ENCODE measurements around the gene MRPL10. TPM values are rescaled to one million over a fixed set of nuclear protein-coding genes. Genes with fewer than 3 reads are reported as not detected.

Gene MRPL10
- total RNA-seq, 6 experiments from 2014 or later: 39.4 to 48.0 (median 43.7) TPM

DNA sequence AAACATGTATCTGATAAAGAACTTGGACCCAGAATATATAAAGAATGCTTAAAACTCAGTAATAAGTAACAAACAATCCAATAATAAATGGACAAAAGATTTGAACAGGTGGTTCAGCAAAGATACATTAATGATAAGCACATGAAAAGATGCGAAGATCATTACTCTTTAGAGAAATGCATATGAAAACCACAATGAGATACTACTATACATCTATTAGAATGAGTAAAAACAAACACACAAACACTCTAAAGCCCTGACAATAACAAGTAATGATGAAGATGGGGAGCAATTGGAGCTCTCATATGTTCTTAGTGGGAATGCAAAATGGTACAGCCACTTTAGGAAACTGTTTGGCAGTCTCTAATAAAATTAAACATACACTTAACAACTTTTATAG is 38.9 kb downstream of the MRPL10 start:
- H3K36me3 Mint-ChIP-seq (ENCODE audit: low read depth): no peaks in the 10 kb centered on the region
- H3K9me3 Mint-ChIP-seq: no peaks in the 10 kb centered on the region
- TF ChIP-seq, protein P1, sequence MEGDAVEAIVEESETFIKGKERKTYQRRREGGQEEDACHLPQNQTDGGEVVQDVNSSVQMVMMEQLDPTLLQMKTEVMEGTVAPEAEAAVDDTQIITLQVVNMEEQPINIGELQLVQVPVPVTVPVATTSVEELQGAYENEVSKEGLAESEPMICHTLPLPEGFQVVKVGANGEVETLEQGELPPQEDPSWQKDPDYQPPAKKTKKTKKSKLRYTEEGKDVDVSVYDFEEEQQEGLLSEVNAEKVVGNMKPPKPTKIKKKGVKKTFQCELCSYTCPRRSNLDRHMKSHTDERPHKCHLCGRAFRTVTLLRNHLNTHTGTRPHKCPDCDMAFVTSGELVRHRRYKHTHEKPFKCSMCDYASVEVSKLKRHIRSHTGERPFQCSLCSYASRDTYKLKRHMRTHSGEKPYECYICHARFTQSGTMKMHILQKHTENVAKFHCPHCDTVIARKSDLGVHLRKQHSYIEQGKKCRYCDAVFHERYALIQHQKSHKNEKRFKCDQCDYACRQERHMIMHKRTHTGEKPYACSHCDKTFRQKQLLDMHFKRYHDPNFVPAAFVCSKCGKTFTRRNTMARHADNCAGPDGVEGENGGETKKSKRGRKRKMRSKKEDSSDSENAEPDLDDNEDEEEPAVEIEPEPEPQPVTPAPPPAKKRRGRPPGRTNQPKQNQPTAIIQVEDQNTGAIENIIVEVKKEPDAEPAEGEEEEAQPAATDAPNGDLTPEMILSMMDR (IDR thresholded peaks at IDR 0.05): no peak
- peaks cover 55% of the 10 kb centered on the region for H3K27me3 Mint-ChIP-seq (ENCODE audit: insufficient read depth)
- H3K4me1 Mint-ChIP-seq (ENCODE audit: low read depth): peaks cover 4% of the 10 kb centered on the region; the same call in 1 of the 2 replicates
- H3K27ac Mint-ChIP-seq: no peak overlapping the region
- H3K4me3 Mint-ChIP-seq: no peak overlapping the region
- no peak for DNase-seq

DNA sequence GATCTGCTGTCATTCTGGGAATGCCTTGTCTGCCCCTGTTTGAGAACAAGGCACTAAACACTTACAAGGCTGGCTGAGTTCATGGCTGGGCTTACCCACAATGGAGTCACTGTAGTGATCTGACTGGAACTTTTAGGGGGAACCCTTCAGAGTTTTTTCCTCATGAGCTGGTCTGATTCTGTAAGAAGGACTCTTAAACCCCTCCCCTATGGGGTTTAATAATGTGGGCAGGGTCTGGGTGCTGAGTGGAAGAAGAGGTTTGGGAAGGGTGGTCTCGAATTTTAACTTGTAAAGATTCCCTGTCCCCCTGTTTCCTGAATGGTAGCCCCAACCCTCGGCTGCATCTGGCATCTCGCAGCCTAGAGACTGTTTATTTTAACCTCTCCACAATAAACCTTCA is 40.3 kb downstream of the MRPL10 start:
- TF ChIP-seq, protein P1 (IDR thresholded peaks at IDR 0.05): no peak
- peaks cover 4% of the 10 kb centered on the region; the same call in 1 of the 2 replicates for H3K4me1 Mint-ChIP-seq (ENCODE audit: low read depth)
- no peaks in the 10 kb centered on the region for H3K9me3 Mint-ChIP-seq
- no peak overlapping the region for H3K4me3 Mint-ChIP-seq
- peaks cover 53% of the 10 kb centered on the region for H3K27me3 Mint-ChIP-seq (ENCODE audit: insufficient read depth)
- no peak for DNase-seq
- H3K27ac Mint-ChIP-seq: no peak overlapping the region
- no peaks in the 10 kb centered on the region for H3K36me3 Mint-ChIP-seq (ENCODE audit: low read depth)

DNA sequence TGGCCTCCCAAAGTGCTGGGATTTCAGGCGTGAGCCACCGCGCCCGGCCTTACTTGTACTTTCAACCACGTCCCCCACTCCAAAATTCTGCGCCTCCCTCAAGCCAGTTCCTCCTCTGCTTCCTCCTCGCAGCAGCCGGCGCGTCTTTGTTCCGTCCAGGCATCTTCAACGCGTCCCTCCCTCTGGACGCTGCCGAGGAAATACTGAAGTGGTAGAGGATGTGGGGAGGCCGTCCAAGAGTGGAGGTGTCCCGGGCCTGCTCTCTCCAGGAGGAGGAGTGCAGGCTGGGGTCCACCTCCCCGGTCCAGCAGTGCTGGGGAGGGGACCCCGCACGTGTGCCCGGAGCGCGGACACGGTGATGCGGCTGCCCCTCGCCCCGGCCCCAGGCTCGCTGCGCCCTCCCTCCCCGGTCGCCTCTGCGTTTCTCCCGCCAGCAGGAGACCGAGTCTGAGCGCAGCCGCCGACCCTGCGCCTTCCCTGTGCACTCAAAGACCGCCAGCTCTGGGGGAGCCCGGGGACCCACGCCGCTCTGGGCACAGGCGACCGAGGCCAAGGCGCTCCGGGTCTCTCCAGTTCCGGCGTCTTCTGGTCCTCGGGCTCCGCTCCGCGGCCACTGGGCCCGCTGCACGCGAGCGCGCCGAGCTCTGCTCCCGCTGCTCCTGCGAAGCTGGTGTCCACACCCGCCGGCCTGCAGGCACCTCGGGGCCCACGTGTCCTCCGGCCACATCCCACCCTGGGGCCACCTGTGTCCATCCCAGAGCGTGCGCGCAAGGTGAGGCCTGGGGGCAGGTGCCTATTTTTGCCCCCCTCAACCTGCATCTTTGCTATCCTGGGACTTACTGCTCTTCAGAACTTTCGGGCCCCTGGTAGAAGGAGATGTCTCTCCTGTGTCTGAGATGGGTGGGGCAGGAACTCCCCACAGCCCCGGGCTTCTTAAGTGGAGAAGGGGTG is 41.5 kb downstream of the MRPL10 start:
- TF ChIP-seq, protein P1 (IDR thresholded peaks at IDR 0.05): peak; percentile 67
- Mint-ChIP-seq H3K27ac (no peak overlapping the region), H3K27me3 (ENCODE audit: insufficient read depth) (peaks cover 50% of the 10 kb centered on the region), H3K4me1 (ENCODE audit: low read depth) (peaks cover 4% of the 10 kb centered on the region; the same call in 1 of the 2 replicates), H3K36me3 (ENCODE audit: low read depth) (no peaks in the 10 kb centered on the region), H3K9me3 (no peaks in the 10 kb centered on the region), H3K4me3 (peak overlapping the region; percentile 59)
- peak; percentile 19 for DNase-seq

DNA sequence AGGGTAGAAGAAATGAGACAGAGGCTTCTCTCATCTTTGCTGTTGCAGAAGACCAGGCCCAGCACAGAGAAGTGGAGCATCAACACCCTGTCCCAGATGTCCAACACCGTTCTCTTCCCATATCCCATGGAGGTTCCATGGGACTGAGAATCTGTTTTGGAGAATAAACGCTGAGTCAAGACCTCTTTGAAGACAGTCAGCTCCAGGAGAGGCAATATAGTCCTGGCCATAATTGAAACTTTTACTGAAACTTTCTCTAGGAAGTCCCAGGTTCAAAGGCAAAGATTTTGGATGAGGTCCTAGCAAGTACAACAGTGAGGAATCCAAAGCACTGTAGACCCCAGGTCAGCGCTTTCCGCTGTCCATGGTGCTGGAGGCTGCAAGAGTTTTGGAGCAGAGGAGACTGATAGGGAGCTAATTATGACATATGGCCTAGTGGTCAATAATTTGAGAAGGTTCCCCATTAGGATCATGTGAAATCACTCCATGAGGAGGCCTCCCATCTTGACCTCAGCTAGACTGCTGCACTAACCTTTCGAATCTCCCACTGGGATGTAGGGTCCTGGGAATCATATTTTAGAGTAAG is 45.7 kb downstream of the MRPL10 start:
- H3K4me1 Mint-ChIP-seq (ENCODE audit: low read depth): peaks cover 2% of the 10 kb centered on the region; the same call in 1 of the 2 replicates
- no peak overlapping the region for H3K4me3 Mint-ChIP-seq
- TF ChIP-seq, protein P1 (IDR thresholded peaks at IDR 0.05): no peak
- H3K27me3 Mint-ChIP-seq (ENCODE audit: insufficient read depth): peaks cover 49% of the 10 kb centered on the region
- H3K36me3 Mint-ChIP-seq (ENCODE audit: low read depth): no peaks in the 10 kb centered on the region
- H3K27ac Mint-ChIP-seq: no peak overlapping the region
- H3K9me3 Mint-ChIP-seq: no peaks in the 10 kb centered on the region
- DNase-seq: no peak

DNA sequence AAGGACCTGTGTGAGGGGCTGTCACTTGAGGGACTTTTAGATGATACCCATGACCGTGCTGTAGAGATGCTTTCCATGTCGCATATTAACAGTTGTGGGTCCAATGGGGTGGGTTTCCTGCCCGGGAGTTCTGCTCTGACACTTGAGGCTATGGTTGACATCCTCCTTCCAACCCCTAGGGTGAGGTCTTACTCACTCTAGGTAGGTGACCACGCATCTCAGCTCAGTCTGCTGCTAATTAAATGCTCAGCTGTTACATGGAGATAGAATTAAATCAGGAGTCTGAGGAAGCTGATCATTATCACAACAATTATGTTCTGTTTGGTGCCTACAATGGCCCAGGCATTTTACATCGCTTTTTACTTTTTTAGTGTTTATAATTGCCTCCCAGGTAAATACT is 49.9 kb downstream of the MRPL10 start:
- TF ChIP-seq, protein P1 (IDR thresholded peaks at IDR 0.05): no peak
- Mint-ChIP-seq H3K4me1 (ENCODE audit: low read depth) (no peaks in the 10 kb centered on the region), H3K27me3 (ENCODE audit: insufficient read depth) (peaks cover 67% of the 10 kb centered on the region), H3K36me3 (ENCODE audit: low read depth) (no peaks in the 10 kb centered on the region), H3K4me3 (no peak overlapping the region), H3K9me3 (no peaks in the 10 kb centered on the region), H3K27ac (no peak overlapping the region)
- DNase-seq: no peak
